ENCODE data around the gene GPR135. TPM values are rescaled to one million over a fixed set of nuclear protein-coding genes. Genes with fewer than 3 reads are reported as not detected.

GPR135 gene
- polyA plus RNA-seq, 1 experiment: 1.3 TPM

DNA sequence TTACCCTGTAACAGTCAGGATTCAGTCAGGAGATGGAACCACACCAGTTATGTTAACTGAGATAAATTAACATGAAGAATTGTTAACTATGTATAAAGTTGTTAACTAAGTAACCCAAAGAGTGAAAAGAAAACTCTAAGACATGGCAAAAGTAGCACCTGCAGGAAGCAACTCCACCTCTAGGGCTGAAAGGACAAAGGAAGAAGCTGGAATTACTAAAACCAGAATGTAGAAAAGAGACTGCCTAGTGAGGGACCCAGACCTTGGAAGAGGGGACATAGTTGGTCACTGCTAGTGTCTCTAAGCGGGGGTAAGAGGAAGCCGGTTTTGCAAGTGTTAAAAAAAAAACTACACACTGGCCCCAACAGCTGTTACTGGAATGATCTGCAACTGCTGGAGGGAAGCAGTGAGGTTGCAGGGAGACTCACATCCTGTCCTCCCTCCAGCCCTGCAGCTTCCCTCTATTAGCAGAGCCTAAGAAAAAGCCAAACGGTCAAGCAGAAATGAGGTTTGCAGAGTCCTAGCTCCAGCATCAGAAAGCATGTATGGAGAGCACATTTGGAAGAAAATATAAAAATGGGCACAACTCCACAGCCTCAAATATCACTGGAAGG lies 39.8 kb downstream of the GPR135 start:
- POLR2A ChIA-PET: interaction anchor here (0.6 kb wide), 1 partner anchor 49 kb away, joined by 4 read pairs; no protein-coding TSS in a partner anchor
- TF ChIP-seq, protein P1, sequence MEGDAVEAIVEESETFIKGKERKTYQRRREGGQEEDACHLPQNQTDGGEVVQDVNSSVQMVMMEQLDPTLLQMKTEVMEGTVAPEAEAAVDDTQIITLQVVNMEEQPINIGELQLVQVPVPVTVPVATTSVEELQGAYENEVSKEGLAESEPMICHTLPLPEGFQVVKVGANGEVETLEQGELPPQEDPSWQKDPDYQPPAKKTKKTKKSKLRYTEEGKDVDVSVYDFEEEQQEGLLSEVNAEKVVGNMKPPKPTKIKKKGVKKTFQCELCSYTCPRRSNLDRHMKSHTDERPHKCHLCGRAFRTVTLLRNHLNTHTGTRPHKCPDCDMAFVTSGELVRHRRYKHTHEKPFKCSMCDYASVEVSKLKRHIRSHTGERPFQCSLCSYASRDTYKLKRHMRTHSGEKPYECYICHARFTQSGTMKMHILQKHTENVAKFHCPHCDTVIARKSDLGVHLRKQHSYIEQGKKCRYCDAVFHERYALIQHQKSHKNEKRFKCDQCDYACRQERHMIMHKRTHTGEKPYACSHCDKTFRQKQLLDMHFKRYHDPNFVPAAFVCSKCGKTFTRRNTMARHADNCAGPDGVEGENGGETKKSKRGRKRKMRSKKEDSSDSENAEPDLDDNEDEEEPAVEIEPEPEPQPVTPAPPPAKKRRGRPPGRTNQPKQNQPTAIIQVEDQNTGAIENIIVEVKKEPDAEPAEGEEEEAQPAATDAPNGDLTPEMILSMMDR (IDR thresholded peaks at IDR 0.05; ENCODE audit: insufficient read depth, low read depth, low read length): 0 out of 2 replicates have a peak, but pooled peaks have one; percentile 12
- CTCF ChIA-PET: interaction anchor here (0.6 to 1.4 kb wide), 6 partner anchors 8 to 1216 kb away, joined by 3 to 4 read pairs (median 3); no protein-coding TSS in a partner anchor

DNA sequence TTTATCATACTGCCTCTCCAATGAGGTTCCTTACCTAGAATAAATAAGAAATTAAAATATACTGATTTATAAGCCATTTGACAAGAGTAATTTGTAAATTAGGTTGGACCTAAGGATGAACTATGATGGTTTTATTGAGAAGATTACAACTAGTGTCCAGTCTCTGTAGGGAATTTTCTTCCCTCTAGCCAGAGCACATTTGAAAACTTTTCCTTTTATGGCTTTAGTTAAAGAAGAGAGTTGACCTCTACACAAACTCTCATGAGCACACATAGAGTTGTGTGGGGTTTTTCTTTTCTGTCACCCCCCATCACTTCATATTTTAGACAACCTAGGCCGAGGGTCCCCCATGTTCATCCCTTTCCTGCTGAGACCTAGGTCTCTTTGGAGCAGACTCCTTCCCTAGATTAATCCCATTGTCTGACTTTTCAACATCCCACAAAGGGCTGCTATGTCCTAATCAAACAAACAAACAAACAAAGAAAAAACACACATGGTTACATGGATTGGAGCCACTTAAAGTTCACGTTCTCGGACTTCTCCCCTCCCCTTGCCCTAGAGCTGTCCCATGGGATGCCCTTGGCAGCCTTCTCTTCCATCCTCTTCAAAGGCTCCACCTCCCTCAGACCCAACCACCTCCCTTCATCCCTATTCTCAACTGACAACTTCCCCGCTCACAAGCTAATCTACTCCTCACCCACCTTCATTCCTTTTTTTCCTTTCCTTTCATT lies 40.7 kb downstream of the GPR135 start:
- TF ChIP-seq, protein P1 (IDR thresholded peaks at IDR 0.05; ENCODE audit: insufficient read depth, low read depth, low read length): no peak
- POLR2A ChIA-PET: no interaction called here
- DNase-seq (ENCODE audit: low read depth): no peak
- Histone ChIP-seq H3K36me3 (ENCODE audit: control insufficient read depth, insufficient read depth, low read length) (no peaks in the 10 kb centered on the region), H3K4me3 (ENCODE audit: low read depth, low read length) (no peak overlapping the region), H3K27me3 (ENCODE audit: control insufficient read depth, insufficient read depth, low read length) (no peaks in the 10 kb centered on the region)
- CTCF ChIA-PET: interaction anchor here (0.9 to 1.4 kb wide), 5 partner anchors 9 to 268 kb away, joined by 3 to 4 read pairs (median 3); no protein-coding TSS in a partner anchor

More for the DNA sequence above, 39.8 kb downstream of the GPR135 start:
- H3K4me3 ChIP-seq (ENCODE audit: low read depth, low read length): no peak overlapping the region
- no peaks in the 10 kb centered on the region for H3K36me3 ChIP-seq (ENCODE audit: control insufficient read depth, insufficient read depth, low read length)
- DNase-seq (ENCODE audit: low read depth): no peak
- H3K27me3 ChIP-seq (ENCODE audit: control insufficient read depth, insufficient read depth, low read length): no peaks in the 10 kb centered on the region

DNA sequence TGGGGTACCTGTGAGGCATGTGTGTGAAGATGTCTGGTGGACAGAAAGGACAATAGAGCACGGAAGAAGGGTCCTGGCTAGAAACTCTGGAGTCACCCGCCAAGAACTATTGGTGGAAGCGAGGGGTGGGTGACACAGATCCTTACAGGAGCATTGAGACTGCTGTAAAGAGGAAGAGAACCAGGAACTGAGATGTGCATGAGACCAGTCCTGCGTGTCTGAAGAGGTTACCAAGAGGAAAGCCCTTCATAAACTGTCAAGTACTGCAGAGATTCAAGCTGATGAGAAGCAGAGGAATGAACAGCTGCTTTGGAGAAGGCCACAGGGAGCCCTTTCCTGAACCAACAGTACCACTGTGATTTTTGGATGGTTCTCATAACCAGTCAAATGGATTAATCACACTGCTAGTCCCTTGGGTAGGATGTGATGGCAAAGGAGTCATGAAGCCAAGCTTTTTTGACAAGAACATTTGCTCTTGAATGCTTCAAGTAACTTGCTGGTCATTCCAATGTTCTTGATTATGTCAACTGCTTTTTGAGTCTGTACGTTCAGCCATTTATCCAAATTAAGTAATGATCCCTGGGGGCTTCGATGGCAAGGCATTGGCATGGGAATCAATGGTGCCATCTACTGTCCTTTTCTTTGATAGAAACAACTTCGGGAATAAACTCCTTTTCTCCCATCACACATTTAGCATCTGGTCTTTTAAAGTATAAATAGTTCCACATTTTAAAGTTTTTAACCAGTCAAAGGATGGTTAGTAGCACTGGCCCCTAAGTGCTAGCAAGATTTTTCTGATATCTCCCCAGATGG lies 42.9 kb downstream of the GPR135 start:
- Histone ChIP-seq H3K4me3 (ENCODE audit: low read depth, low read length) (no peak overlapping the region), H3K36me3 (ENCODE audit: control insufficient read depth, insufficient read depth, low read length) (no peaks in the 10 kb centered on the region), H3K27me3 (ENCODE audit: control insufficient read depth, insufficient read depth, low read length) (no peaks in the 10 kb centered on the region)
- ChIA-PET POLR2A (no interaction called here), CTCF (interaction anchor here (0.7 to 0.8 kb wide), 2 partner anchors 21 to 300 kb away, joined by 3 read pairs; no protein-coding TSS in a partner anchor)
- TF ChIP-seq, protein P1 (IDR thresholded peaks at IDR 0.05; ENCODE audit: insufficient read depth, low read depth, low read length): peak; percentile 17; the same call in 1 of the 2 replicates
- no peak for DNase-seq (ENCODE audit: low read depth)

DNA sequence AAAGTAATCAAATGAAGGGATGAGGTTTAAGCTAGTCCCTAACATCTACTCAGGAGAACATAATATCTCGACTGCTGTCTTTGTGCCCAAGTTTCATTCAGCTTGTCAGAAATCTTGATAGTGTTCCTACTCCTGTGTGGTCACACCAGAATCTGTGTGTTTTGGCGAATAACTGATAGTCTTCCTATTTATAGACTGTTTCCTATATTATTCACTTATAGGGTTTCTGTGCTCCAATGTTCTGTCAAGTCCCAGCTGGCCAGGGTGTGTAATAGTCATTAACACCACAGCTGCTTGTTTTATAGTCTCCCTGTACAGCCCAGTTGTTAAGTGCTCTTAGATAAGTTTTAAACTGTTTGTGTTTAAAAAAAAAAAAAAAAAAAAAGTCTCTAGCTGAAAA lies 45.9 kb downstream of the GPR135 start:
- POLR2A ChIA-PET: no interaction called here
- TF ChIP-seq, protein P1 (IDR thresholded peaks at IDR 0.05; ENCODE audit: insufficient read depth, low read depth, low read length): no peak
- CTCF ChIA-PET: interaction anchor here (0.7 to 1.0 kb wide), 3 partner anchors 9 to 71 kb away, joined by 3 to 5 read pairs (median 4); no protein-coding TSS in a partner anchor
- Histone ChIP-seq H3K36me3 (ENCODE audit: control insufficient read depth, insufficient read depth, low read length) (no peaks in the 10 kb centered on the region), H3K4me3 (ENCODE audit: low read depth, low read length) (no peak overlapping the region), H3K27me3 (ENCODE audit: control insufficient read depth, insufficient read depth, low read length) (no peaks in the 10 kb centered on the region)
- DNase-seq (ENCODE audit: low read depth): no peak

Measured in BJ (cell line).